Raji (cell line): Measurements from ENCODE around the gene ROBO3.

ENCODE experiments used
- POLR2A ChIP-seq: IDR thresholded peaks from 2 replicates; pipeline ENCODE4 v1.6.1; 2011; ENCODE audit warnings: low read depth, low read length, control low read depth; ENCODE audit not compliant: insufficient read depth

ROBO3 gene

GRCh38 chr11:124899383-124900145 is 34.3 kb downstream of the ROBO3 start:
- no peak for TF ChIP-seq POLR2A

GRCh38 chr11:124900464-124900863 is 35.2 kb downstream of the ROBO3 start:
- TF ChIP-seq POLR2A, result no peak

- TF ChIP-seq POLR2A, result no peak
Observed at GRCh38 chr11:124902616-124903015, 37.4 kb downstream of the ROBO3 start.

- TF ChIP-seq POLR2A, result no peak
Observed at GRCh38 chr11:124915541-124916369, 50.5 kb downstream of the ROBO3 start.

GRCh38 chr11:124916370-124916710 is 51.1 kb downstream of the ROBO3 start:
- no peak for TF ChIP-seq POLR2A

GRCh38 chr11:124917115-124917637 is 51.9 kb downstream of the ROBO3 start:
- TF ChIP-seq POLR2A, result no peak

GRCh38 chr11:124918950-124919349 is 53.7 kb downstream of the ROBO3 start, which contains the start of gene HEPN1:
HEPN1 (plus strand) TSS chr11:124919250.
- TF ChIP-seq POLR2A, result no peak

GRCh38 chr11:124919898-124920297 is 54.7 kb downstream of the ROBO3 start:
- no peak for TF ChIP-seq POLR2A

GRCh38 chr11:124920356-124920755 is 55.1 kb downstream of the ROBO3 start:
- no peak for TF ChIP-seq POLR2A

GRCh38 chr11:124920870-124921609 is 55.8 kb downstream of the ROBO3 start:
- no peak for TF ChIP-seq POLR2A

- TF ChIP-seq POLR2A, result no peak
Observed at GRCh38 chr11:124922831-124923230, 57.6 kb downstream of the ROBO3 start.

- TF ChIP-seq POLR2A, result no peak
Observed at GRCh38 chr11:124923296-124923695, 58.1 kb downstream of the ROBO3 start.

GRCh38 chr11:124928942-124929665 is 63.9 kb downstream of the ROBO3 start:
- no peak for TF ChIP-seq POLR2A

GRCh38 chr11:124930799-124931198 is 65.6 kb downstream of the ROBO3 start:
- no peak for TF ChIP-seq POLR2A
